ENCODE measurements around the gene FOXK2.

DNA sequence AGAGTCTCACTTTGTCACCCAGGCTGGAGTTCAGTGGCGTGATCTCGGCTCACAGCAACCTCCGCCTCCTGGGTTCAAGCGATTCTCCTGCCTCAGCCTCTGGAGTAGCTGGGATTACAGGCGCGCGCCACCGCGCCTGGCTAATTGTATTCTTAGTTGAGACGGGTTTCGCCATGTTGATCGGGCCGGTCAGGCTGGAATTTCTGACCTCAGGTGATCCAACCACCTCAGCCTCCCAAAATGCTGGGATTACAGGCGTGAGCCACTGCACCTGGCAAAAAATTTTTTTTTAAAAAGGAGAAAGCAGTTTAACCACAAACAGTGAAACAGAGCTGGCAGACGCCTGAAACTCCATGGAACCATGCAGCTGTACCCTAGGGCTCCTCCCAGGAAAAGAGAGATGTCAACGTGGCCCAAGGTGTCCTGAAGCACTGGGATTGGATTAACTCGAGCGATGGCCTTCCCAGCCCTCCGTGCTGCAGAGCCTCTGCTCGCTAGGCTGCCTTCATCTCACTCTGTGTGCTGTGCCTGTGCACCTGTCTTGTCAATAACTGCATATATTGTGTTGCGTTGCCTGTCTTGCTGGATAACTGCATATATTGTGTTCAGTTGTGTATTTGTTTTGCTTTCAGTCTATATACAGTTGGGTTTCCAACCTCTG lies 29.6 kb upstream of the FOXK2 start:
- TF ChIP-seq, protein P1, sequence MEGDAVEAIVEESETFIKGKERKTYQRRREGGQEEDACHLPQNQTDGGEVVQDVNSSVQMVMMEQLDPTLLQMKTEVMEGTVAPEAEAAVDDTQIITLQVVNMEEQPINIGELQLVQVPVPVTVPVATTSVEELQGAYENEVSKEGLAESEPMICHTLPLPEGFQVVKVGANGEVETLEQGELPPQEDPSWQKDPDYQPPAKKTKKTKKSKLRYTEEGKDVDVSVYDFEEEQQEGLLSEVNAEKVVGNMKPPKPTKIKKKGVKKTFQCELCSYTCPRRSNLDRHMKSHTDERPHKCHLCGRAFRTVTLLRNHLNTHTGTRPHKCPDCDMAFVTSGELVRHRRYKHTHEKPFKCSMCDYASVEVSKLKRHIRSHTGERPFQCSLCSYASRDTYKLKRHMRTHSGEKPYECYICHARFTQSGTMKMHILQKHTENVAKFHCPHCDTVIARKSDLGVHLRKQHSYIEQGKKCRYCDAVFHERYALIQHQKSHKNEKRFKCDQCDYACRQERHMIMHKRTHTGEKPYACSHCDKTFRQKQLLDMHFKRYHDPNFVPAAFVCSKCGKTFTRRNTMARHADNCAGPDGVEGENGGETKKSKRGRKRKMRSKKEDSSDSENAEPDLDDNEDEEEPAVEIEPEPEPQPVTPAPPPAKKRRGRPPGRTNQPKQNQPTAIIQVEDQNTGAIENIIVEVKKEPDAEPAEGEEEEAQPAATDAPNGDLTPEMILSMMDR (IDR thresholded peaks at IDR 0.05) = no peak
- TF ChIP-seq POLR2AphosphoS5 (IDR thresholded peaks at IDR 0.05; ENCODE audit: insufficient read depth in 1 of 2, low read depth in 1 of 2) (no peak), POLR2A (IDR thresholded peaks at IDR 0.05) (no peak)
